OCI-LY1 (cell line): ENCODE data around the gene ANKRD26.
"Not testable (repeated sequence)": the region's sequence is repeated elsewhere in the genome, so short reads cannot be mapped to it uniquely, and the experiment has no call there.

Source experiments
- H2AFZ ChIP-seq: fragments of 200-600 bp; sonication (generic), shearing (Covaris generic); 2 replicates; pipeline ENCODE4 v1.6.0; 2014; ENCODE audit warnings: antibody characterized with exemption, mild to moderate bottlenecking, low read length
- H3F3A ChIP-seq: fragments of 200-600 bp; sonication (generic), shearing (Covaris generic); 2 replicates; pipeline ENCODE4 v1.6.0; 2014; ENCODE audit warnings: mild to moderate bottlenecking, antibody characterized with exemption, low read length, moderate library complexity; ENCODE audit not compliant: insufficient read depth
- H3K27ac ChIP-seq: fragments of 200-600 bp; sonication (generic); 2 replicates; pipeline ENCODE4 v1.5.1; 2014; ENCODE audit warnings: low read length, mixed run types, mild to moderate bottlenecking, low read depth; ENCODE audit not compliant: poor library complexity, severe bottlenecking
- H3K27me3 ChIP-seq: fragments of 200-600 bp; sonication (generic); 2 replicates; pipeline ENCODE4 v1.6.0; 2014; ENCODE audit warnings: antibody characterized with exemption, mild to moderate bottlenecking, low read length, moderate library complexity; ENCODE audit not compliant: insufficient read depth
- H3K36me3 ChIP-seq: fragments of 200-600 bp; sonication (generic); 2 replicates; pipeline ENCODE4 v1.6.1; 2014; ENCODE audit warnings: mild to moderate bottlenecking, antibody characterized with exemption, low read length, moderate library complexity, mixed read lengths; ENCODE audit not compliant: insufficient read depth
- H3K4me1 ChIP-seq: fragments of 200-600 bp; sonication (generic); 2 replicates; pipeline ENCODE4 v1.5.1; 2014; ENCODE audit warnings: mild to moderate bottlenecking, low read length, moderate library complexity; ENCODE audit not compliant: insufficient read depth, severe bottlenecking
- H3K4me2 ChIP-seq: fragments of 200-600 bp; sonication (generic), shearing (Covaris generic); 2 replicates; pipeline ENCODE4 v1.6.1; 2014; ENCODE audit warnings: low read length
- H3K4me3 ChIP-seq: fragments of 200-600 bp; sonication (generic); 2 replicates; pipeline ENCODE4 v1.5.1; 2014; ENCODE audit warnings: low read length, low read depth, mild to moderate bottlenecking, mixed read lengths; ENCODE audit not compliant: poor library complexity, severe bottlenecking
- H3K79me2 ChIP-seq: fragments of 200-600 bp; shearing (Covaris generic); 2 replicates; pipeline ENCODE4 v1.6.1; 2016; ENCODE audit warnings: mixed run types, low read length, mixed read lengths; ENCODE audit not compliant: insufficient read depth
- H3K9ac ChIP-seq: fragments of 200-600 bp; sonication (generic), shearing (Covaris generic); 2 replicates; pipeline ENCODE4 v1.6.1; 2014; ENCODE audit warnings: mild to moderate bottlenecking, low read length, mixed read lengths
- H3K9me2 ChIP-seq: fragments of 200-600 bp; sonication (generic), shearing (Covaris generic); 2 replicates; pipeline ENCODE4 v1.6.1; 2014; ENCODE audit warnings: low read depth, mild to moderate bottlenecking, low read length, mixed read lengths
- H3K9me3 ChIP-seq: fragments of 200-600 bp; shearing (Covaris generic); 2 replicates; pipeline ENCODE4 v1.6.1; 2014; ENCODE audit warnings: low read length, mixed read lengths
- H4K20me1 ChIP-seq: fragments of 200-600 bp; sonication (generic), shearing (Covaris generic); 2 replicates; pipeline ENCODE4 v1.6.0; 2016; ENCODE audit warnings: mild to moderate bottlenecking, low read length; ENCODE audit not compliant: insufficient read depth
- CTCF ChIP-seq: fragments of 200-600 bp; sonication (generic), shearing (Covaris generic); IDR thresholded peaks from 2 replicates; pipeline ENCODE4 v1.5.1; 2017; ENCODE audit warnings: mild to moderate bottlenecking, antibody characterized with exemption, low read length, moderate library complexity, mixed read lengths
- EZH2 ChIP-seq: fragments of 200-600 bp; sonication (generic), shearing (Covaris generic); IDR thresholded peaks from 2 replicates; pipeline ENCODE4 v1.8.0; 2017; ENCODE audit warnings: borderline replicate concordance, mixed run types, mild to moderate bottlenecking, antibody characterized with exemption, low read length, moderate library complexity, mixed read lengths

ANKRD26 gene

GRCh38 chr10:27065084-27065483 is 35.2 kb downstream of the ANKRD26 start:
- no peak for TF ChIP-seq EZH2
- TF ChIP-seq CTCF: no peak
- H3K9me2 ChIP-seq: no peaks in the 10 kb centered on the region
- H3F3A ChIP-seq: no peaks in the 10 kb centered on the region
- no peak overlapping the region for H3K27ac ChIP-seq
- no peaks in the 10 kb centered on the region for H3K79me2 ChIP-seq
- H3K4me1 ChIP-seq: no peaks in the 10 kb centered on the region
- no peak overlapping the region for H2AFZ ChIP-seq
- H3K36me3 ChIP-seq: peaks cover 56% of the 10 kb centered on the region
- H4K20me1 ChIP-seq: no peaks in the 10 kb centered on the region
- no peaks in the 10 kb centered on the region for H3K27me3 ChIP-seq
- H3K9ac ChIP-seq: no peak overlapping the region
- no peak overlapping the region for H3K4me2 ChIP-seq
- no peak overlapping the region for H3K4me3 ChIP-seq
- no peaks in the 10 kb centered on the region for H3K9me3 ChIP-seq

- no peaks in the 10 kb centered on the region for H4K20me1 ChIP-seq
- H3K9ac ChIP-seq: no peak overlapping the region
- no peak overlapping the region for H3K27ac ChIP-seq
- no peak overlapping the region for H2AFZ ChIP-seq
- no peaks in the 10 kb centered on the region for H3K27me3 ChIP-seq
- H3K9me2 ChIP-seq: no peaks in the 10 kb centered on the region
- H3F3A ChIP-seq: no peaks in the 10 kb centered on the region
- H3K4me1 ChIP-seq: no peaks in the 10 kb centered on the region
- no peak overlapping the region for H3K4me3 ChIP-seq
- H3K36me3 ChIP-seq: peaks cover 12% of the 10 kb centered on the region
- H3K4me2 ChIP-seq: no peak overlapping the region
- H3K79me2 ChIP-seq: no peaks in the 10 kb centered on the region
- no peak for TF ChIP-seq EZH2
- no peak for TF ChIP-seq CTCF
- H3K9me3 ChIP-seq: no peaks in the 10 kb centered on the region
Measured at GRCh38 chr10:27052656-27053055, 47.6 kb downstream of the ANKRD26 start.

- not testable (repeated sequence) for H3K27ac ChIP-seq, H3K9ac ChIP-seq, H3K4me3 ChIP-seq, H3K9me3 ChIP-seq, H3F3A ChIP-seq, H3K27me3 ChIP-seq, H2AFZ ChIP-seq, H3K4me2 ChIP-seq, H3K79me2 ChIP-seq, H4K20me1 ChIP-seq, H3K4me1 ChIP-seq, H3K9me2 ChIP-seq
- peaks cover 43% of the 10 kb centered on the region for H3K36me3 ChIP-seq
Measured at GRCh38 chr10:27045247-27045646, 55.0 kb downstream of the ANKRD26 start.

GRCh38 chr10:27041196-27041595 is 59.1 kb downstream of the ANKRD26 start:
- Histone ChIP-seq H3K4me1 (no peaks in the 10 kb centered on the region), H2AFZ (no peak overlapping the region), H3K9me2 (no peaks in the 10 kb centered on the region), H3K36me3 (peaks cover 63% of the 10 kb centered on the region), H4K20me1 (no peaks in the 10 kb centered on the region), H3K27me3 (no peaks in the 10 kb centered on the region), H3K9ac (no peak overlapping the region), H3K4me3 (no peak overlapping the region), H3K27ac (no peak overlapping the region), H3F3A (no peaks in the 10 kb centered on the region), H3K79me2 (no peaks in the 10 kb centered on the region), H3K4me2 (no peak overlapping the region), H3K9me3 (no peaks in the 10 kb centered on the region)
- TF ChIP-seq EZH2: no peak
- TF ChIP-seq CTCF: no peak
